HL-60 (cell line): ENCODE measurements around the gene CXXC5.

Source experiments
- POLR2AphosphoS5 ChIP-seq: IDR thresholded peaks from 2 replicates; pipeline ENCODE4 v1.6.1; 2012; ENCODE audit warnings: low read depth
- TF ChIP-seq, protein P1 (sequence below): IDR thresholded peaks from one replicate; pipeline ENCODE4 v1.5.1; 2011; ENCODE audit warnings: low read length, control low read depth, inconsistent platforms; ENCODE audit not compliant: insufficient read depth
- TF ChIP-seq, protein P2 (sequence below): IDR thresholded peaks from 2 replicates; pipeline ENCODE4 v1.6.1; 2012; ENCODE audit warnings: low read depth; ENCODE audit not compliant: insufficient replicate concordance

DNA sequence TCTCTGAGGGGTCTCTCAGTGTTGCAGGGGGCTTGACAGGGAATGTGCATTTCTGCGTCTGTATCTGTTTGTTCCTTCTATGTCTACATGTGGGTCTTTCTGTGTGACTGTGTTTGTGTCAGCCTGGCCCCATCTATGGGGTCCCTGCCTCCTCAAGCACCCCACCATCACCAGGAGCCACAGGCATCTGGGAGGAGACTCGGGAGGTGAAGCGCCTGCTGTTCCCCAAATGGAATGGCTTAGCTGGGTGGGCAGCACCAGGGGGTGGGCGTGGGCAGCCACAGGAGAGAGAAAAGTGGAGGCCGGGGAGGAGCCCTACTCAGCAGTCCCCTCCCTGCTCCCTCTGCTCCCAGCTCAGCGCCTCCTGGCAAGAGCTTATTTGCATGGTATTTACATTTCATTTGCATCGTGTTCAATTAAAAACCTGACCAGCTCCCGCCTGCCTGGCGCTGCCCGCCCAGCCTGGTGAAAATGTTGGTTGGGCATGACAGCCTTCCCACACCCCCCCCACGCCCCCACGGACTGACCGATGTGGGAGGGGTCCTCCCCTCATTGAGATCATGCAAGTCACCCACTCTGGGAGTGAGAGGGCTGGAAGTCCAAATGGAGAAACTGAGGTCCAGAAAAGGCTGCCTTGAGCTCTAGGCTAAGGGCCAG is 50.5 kb downstream of the CXXC5 start:
- TF ChIP-seq POLR2AphosphoS5, result no peak
- TF ChIP-seq, protein P1, sequence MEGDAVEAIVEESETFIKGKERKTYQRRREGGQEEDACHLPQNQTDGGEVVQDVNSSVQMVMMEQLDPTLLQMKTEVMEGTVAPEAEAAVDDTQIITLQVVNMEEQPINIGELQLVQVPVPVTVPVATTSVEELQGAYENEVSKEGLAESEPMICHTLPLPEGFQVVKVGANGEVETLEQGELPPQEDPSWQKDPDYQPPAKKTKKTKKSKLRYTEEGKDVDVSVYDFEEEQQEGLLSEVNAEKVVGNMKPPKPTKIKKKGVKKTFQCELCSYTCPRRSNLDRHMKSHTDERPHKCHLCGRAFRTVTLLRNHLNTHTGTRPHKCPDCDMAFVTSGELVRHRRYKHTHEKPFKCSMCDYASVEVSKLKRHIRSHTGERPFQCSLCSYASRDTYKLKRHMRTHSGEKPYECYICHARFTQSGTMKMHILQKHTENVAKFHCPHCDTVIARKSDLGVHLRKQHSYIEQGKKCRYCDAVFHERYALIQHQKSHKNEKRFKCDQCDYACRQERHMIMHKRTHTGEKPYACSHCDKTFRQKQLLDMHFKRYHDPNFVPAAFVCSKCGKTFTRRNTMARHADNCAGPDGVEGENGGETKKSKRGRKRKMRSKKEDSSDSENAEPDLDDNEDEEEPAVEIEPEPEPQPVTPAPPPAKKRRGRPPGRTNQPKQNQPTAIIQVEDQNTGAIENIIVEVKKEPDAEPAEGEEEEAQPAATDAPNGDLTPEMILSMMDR, result no peak
- TF ChIP-seq, protein P2, sequence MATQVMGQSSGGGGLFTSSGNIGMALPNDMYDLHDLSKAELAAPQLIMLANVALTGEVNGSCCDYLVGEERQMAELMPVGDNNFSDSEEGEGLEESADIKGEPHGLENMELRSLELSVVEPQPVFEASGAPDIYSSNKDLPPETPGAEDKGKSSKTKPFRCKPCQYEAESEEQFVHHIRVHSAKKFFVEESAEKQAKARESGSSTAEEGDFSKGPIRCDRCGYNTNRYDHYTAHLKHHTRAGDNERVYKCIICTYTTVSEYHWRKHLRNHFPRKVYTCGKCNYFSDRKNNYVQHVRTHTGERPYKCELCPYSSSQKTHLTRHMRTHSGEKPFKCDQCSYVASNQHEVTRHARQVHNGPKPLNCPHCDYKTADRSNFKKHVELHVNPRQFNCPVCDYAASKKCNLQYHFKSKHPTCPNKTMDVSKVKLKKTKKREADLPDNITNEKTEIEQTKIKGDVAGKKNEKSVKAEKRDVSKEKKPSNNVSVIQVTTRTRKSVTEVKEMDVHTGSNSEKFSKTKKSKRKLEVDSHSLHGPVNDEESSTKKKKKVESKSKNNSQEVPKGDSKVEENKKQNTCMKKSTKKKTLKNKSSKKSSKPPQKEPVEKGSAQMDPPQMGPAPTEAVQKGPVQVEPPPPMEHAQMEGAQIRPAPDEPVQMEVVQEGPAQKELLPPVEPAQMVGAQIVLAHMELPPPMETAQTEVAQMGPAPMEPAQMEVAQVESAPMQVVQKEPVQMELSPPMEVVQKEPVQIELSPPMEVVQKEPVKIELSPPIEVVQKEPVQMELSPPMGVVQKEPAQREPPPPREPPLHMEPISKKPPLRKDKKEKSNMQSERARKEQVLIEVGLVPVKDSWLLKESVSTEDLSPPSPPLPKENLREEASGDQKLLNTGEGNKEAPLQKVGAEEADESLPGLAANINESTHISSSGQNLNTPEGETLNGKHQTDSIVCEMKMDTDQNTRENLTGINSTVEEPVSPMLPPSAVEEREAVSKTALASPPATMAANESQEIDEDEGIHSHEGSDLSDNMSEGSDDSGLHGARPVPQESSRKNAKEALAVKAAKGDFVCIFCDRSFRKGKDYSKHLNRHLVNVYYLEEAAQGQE, result no peak
